ENCODE measurements around the gene CIT.
"Not testable (repeated sequence)": the region's sequence is repeated elsewhere in the genome, so short reads cannot be mapped to it uniquely, and the experiment has no call there.

CIT gene, protein sequence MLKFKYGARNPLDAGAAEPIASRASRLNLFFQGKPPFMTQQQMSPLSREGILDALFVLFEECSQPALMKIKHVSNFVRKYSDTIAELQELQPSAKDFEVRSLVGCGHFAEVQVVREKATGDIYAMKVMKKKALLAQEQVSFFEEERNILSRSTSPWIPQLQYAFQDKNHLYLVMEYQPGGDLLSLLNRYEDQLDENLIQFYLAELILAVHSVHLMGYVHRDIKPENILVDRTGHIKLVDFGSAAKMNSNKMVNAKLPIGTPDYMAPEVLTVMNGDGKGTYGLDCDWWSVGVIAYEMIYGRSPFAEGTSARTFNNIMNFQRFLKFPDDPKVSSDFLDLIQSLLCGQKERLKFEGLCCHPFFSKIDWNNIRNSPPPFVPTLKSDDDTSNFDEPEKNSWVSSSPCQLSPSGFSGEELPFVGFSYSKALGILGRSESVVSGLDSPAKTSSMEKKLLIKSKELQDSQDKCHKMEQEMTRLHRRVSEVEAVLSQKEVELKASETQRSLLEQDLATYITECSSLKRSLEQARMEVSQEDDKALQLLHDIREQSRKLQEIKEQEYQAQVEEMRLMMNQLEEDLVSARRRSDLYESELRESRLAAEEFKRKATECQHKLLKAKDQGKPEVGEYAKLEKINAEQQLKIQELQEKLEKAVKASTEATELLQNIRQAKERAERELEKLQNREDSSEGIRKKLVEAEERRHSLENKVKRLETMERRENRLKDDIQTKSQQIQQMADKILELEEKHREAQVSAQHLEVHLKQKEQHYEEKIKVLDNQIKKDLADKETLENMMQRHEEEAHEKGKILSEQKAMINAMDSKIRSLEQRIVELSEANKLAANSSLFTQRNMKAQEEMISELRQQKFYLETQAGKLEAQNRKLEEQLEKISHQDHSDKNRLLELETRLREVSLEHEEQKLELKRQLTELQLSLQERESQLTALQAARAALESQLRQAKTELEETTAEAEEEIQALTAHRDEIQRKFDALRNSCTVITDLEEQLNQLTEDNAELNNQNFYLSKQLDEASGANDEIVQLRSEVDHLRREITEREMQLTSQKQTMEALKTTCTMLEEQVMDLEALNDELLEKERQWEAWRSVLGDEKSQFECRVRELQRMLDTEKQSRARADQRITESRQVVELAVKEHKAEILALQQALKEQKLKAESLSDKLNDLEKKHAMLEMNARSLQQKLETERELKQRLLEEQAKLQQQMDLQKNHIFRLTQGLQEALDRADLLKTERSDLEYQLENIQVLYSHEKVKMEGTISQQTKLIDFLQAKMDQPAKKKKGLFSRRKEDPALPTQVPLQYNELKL (N-terminal part only)

DNA sequence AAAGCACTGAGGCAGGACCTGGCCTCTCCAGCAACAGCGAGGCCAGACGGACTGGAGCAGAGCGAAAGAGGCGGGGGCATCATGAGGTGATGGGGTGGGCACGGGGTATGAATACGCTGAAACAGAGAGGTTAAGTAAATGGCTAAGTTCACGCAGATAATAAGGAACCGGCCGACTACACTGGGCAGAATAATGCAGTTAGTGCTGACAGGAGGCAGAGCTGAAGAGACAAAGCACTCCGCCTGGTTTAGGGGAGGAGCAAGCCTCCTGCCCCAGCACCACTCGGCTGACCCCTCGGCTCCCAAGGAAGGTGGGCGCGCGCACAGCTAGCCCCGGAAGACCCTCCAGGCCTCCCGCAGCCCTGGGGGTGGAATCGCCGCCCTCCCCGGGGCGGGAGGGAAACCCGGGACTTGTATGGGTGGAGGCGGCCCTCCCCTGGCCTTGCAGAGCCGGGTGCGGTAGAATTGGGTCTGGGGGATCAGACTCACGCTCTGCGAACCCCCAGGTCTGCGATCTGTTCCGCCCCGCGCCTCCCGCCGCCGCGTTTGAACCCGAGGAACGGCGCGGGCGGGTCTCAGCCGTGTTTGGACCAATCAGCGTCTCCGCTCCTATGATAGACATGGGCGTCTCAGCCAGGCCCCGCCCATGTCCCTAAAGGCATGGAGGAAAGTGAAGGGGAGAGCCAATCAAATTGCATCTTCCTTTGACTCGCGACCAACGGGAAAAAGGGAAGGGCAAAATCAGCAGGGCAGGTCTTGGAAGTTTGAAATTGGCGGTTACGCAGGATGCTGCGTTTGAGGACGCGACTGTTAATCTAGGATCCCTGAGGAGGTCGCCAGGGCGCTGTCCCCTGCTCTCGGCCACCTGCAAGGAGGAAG, at the start of gene CIT:
TSS of gene CIT (minus strand) at position 560 of the 878 bp plus-strand sequence. CDS start 1,152 bp downstream, outside the sequence.
- peak; percentile 96 for DNase-seq

DNA sequence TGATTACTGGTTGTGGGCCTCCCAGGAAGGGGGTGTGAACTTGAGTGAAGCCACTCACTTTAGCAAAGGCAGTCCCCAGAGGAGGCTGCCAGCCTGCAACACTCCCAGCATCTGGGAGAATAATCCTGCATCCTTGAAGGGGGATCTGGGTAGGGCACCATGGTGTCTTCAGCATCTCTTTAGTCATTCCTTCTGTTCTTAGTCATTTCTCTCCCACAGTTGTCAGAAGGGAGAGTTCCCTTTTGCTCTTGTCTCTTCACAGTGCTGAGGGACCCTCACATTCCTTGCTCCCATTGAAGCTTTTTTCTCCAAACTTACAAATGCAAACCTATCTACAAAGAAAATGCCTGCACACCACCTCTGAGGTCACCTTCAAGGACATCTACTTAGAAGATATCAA, 48.1 kb upstream of the CIT start:
- no peak for DNase-seq

DNA sequence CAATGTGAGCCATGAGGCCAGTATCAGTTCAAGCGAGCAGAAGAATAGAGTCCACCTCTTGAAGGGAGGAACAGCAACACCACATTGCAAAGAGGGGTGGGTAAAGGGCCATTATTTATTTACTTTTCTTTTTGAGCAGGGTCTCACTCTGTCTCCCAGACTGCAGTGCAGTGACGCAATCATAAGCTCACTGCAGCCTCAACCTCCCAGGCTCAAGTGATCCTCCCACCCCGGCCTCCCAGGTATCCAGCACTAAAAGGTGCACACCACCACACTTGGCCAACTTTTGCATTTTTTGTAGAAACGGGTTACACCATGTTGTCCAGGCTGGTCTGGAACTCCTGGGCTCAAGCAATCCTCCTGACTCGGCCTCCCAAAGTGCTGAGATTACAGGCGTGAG, 42.9 kb upstream of the CIT start:
- DNase-seq = no peak

DNA sequence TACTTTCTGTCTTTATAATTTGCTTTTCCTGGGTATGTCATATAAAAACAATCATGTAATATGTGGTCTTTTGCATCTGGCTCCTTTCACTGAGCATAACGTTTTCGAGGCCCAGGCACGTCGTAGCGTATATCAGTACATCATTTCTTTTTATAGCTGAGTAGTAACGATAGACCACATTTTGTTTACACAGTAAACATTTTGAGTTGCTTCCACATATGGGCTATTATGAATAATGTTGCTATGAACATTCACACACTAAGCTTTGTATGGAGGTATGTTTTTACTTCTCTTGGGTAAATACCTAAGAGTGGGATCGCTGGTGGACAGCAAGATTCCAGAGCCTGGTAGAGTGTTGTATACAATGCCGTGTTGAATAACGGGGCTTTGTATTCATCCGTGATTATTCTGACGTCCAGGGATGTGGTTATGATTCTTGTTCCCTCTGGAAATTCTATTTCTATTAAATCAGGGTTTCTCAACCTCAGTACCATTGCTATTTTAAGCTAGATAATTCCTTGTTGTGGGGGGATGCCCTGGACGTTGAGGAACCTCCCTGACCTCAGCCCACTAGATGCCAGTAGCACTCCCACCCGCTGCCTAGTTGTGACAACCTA, 38.9 kb upstream of the CIT start:
- DNase-seq = no peak

DNA sequence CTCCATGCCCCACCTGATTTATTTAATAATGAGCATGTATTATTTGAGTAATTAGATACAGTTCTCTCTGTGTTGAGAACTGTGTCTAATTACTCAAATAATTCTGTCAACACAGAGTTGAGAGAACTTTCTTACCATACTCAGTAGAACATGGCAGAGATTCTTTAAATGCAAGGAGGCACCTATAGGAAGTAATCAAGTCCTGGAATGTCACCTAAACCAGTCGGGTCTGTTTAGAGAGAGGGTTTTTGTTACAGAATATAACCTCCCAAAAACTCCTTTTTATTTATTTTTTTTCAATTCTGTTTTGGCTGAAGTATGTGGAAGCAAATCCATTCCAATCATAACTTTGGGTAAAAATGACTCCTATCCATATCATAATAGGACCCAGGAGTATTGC, 37.5 kb upstream of the CIT start:
- DNase-seq = no peak

DNA sequence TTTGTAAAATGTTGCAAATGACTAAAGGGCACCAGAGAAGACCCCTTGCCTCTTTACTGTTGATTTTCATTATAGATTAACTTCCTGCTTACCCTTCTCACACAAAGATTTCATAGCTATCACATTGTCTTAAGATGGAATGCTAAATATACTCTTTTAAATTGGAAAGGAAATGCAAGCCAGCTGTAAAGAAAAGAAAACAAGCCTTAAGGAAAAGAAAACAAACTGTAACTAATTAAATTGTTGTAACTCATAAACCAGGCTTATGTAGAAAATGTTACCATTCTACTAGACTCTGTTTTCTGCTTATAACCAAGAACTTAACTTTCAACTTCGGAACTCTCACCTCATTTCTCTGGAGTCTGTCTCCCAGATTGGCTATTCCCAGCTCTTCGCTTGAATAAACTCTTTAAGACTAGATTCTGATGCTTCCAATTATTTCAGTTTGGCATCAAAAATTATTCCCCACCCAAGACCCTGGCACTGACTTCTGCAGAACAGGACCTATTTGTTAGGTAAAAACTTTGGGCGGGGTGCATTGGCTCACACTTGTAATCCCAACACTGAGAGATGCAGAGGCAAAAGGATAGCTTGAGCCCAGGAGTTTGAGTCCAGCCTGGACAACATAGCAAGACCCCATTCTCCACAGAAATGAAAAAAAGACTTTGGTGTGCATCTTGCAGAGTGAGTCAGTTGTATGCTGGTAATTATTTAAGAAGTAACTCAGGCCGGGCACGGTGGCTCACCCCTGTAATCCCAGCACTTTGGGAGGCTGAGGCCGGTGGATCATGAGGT, 36.6 kb upstream of the CIT start:
- no peak for DNase-seq

DNA sequence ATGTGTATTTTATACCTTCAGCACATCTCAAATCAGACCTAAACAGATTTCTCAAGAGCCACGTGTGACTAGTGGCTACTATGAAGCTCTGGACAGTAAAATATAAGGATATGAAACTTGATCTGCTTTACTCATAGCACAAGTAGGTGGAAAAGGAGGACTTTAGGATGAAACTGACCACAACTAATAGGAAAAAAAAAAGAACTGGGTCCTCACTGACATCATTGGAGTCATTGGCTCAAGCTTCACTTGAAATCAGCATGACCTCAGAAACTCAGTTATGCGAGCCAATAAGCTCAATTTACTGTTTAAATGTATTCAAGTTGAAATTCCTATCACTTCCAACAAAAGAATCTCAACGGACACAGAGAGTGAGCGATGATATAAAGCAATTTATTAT, 34.1 kb upstream of the CIT start:
- DNase-seq = no peak

DNA sequence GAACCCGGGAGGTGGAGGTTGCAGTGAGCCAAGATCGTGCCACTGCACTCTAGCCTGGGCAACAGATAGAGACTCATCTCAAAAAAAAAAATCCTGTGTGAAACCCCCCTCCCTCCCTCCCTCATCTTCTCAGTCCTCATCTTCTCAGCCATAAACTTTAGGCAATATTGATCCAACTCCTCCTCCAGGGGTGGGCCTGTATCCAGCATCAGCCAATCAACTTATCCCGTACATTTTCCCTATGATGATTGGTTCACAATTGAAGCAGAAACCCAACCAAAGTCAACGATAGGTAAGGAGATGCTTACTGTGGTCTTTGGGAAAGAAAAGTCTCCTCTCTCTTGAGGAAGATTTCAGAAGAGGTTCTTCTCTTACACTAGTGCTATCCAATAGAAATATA, 33.5 kb upstream of the CIT start:
- no peak for DNase-seq

DNA sequence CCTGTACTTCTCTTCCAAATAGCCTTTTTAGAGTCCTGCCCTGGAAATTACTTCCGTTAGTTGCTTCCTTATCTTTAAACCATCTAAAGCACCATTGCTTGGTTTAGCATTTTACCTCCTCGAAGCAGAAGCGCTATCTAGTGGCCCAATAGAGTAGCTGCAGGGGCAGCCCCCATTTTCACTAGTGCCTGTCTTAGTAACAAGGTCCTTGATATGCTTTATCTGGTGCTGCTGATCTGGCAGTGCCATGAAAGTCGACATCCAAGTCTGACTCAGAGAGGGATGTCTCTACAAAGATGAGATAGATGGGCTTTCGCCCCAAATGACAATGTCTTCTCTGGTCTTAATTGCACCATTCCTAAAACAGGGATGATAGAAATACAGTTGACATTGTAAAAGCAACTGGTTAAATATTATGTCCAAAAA, 25.0 kb upstream of the CIT start:
- peak; percentile 81 for DNase-seq

DNA sequence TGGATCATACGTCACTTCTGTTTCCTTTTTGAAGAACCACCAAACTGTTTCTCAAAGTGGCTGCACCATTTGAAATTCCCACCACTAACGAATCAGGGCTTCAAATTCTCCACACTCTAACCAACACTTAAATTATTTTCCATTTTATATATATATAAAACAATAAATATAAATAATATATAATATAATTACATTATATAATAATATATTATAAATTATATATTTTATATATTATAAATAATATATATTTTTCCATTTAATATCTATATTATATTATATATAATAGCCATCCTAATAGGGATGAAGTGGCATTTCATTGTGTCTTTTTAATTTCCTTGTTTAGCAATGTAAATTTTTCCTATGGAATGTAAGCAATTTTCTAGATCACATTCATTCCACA, 24.6 kb upstream of the CIT start:
- no peak for DNase-seq

DNA sequence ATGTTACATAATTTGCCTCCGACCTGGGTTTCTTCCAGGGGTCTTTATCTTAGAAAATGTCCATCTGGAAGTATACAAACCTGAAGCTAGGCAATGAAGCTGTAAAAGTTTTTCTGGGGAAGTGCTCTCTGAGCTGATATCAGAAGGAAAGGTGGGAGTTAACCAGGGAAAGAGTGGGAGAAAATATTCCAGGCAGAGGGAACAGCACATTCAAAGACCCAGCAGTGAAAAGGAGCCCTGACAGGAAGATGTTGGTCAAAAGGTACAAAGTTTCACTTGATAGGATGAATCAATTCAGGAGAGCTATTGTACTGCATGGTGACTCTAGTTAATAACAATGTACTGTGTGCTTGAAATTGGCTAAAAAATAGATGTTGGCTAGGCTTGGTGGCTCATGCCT, 17.8 kb upstream of the CIT start:
- no peak for DNase-seq

DNA sequence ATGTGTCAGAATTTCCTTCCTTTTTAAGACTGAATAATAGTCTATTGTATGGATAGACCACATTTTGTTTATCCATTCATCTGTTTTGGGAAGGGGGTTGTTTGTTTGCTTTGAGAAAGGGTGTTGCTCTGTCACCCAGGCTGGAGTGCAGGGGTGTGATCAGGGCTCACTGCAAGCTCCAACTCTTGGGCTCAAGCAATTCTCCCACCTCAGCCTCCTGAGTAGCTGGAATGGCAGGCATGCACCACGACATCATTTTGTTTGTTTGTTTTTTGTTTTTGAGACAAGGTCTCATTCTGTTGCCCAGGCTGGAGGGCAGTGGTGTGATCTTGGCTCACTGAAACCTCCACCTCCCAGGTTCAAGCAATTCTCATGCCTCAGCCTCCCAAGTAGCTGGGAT, 15.5 kb upstream of the CIT start:
- not testable (repeated sequence) for DNase-seq

DNA sequence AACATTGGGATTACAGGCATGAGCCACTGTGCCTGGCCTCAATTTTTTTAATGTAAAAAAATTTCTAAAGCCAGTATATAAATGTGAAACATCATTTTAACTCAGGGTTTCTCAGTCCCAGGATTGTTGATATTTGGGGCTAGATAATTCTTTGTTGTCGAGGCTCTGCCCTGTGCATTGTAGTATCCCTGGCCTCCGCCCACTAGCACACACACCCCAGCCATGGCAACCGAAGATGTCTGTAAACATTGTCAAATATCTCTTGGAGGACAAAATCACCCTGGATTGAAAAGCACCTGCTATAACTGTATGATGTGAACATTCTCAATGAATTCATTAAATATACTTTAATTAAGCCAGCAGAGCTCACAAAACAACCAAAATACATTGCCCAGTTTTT, 8.4 kb upstream of the CIT start:
- no peak for DNase-seq

DNA sequence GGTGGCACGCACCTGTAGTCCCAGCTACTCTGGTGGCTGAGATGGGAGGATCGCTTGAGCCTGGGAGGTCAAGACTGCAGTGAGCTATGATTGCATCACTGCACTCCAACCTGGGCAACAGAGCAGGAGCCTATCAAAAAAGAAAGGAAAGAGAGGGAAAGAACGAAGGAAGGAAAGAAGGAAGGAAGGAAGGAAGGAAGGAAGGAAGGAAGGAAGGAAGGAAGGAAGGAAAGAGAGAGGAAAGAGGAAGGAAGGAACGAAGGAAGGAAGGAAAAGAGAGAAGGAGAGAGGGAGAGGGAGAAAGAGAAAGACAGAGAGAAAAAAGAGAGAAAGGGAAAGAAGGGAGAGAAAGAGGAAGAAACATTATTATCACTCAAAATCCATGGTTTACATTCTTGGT, 6.7 kb upstream of the CIT start:
- DNase-seq = not testable (repeated sequence)

DNA sequence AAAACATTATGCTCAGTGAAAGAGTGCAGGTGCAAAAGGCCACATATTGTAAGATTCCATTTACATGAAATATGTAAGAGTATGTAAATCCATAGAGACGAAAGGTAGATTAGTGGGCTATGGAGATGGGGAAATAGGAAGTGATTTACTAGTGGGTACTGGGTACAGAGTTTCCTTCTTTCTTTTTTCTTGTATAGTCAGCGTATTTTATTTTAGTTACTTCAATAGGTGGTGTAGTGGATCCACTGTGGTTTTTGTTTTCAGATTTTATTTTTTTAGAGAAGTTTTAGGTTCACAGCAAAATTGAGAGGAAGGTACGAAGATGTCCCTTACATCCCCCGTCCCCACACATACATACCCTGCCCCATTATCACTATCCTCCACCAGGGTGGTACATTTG, 6.1 kb upstream of the CIT start:
- DNase-seq = no peak

DNA sequence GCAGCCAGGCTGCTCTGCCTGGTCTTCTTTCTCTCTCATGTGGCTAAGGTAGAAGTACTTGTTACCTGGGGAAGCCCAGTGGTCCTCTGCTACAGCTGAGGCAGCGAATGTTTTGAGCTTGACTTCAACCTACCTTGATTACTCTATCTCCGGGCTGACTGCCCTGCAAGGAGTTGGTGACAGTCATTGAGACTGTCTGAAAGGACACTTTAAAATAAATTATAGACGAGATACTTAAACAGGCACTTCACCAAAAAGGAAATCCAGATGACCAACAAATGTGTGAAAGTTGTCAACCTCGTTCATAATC, 474 bp upstream of the CIT start:
- DNase-seq = no peak

DNA sequence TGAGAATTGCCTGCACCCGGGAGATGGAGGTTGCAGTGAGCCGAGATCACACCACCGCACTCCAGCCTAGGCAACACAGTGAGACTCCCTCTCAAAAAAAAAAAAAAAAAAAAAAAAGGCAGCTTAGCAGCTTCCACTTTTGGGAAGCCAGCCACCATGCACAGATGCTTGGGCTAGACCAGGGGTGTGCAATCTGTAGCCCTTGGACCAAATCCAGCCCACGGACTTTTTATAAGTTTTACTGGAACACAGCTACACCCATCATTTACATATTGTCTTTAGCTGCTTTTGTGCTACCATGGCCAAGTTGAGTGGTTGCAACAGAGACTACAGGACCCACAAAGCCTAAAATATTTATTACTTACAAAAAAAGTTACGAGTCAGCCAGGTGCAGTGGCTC, 6.7 kb downstream of the CIT start:
- no peak for DNase-seq

DNA sequence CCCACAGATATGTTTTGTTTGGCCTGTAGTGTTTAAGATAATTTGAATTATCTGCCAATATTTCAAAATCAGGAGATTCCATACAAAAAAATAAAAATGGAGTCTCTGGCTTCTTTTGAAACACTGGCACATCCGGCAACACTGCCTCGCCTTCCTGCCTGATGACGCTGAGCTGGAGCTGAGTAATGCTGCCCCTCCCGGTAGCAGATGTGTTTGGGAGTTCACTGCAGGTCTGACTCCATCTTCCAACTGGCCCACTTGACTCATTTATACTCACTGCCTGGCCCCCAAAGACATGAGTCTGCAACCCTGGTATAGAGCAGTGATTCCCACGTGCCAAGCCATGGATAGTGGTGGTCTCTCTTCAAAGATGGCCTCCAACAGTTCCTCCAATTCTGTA, 7.4 kb downstream of the CIT start:
- DNase-seq = no peak

DNA sequence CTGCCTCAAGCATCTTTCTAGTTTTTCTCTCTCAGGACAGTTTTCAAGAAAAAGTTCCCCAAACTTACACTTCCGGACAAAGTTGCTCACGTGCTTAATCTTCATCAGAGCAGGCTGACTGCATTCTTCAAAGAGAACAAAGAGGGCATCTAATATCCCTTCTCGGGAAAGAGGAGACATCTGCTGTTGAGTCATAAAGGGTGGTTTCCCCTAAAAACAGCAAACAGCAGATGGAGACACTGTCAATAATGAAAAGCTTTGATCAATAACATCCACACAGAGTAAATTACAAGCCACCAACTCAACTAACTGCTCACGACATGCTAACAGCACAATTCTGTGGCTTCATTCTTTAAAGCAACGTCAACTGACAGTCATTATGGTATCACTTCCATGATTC, 8.1 kb downstream of the CIT start:
- no peak for DNase-seq

DNA sequence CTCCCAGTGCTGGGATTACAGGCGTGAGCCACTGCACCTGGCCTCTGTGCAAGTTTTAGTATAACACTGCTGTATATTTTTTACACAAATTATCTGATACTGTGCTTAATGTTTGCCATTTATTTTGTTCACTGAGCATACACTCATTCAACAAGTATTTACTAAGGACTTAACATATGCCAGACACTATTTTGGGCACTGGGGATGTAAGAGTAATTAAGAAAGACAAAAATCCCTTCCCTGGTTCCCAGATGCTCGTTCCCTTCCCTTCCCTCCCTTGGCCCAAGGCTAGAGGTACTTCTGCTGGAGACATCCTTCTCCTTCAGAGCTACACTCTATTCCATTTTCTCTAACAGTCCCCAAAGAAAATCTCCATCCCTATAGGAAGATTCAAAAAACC, 12.5 kb downstream of the CIT start:
- DNase-seq = no peak

DNA sequence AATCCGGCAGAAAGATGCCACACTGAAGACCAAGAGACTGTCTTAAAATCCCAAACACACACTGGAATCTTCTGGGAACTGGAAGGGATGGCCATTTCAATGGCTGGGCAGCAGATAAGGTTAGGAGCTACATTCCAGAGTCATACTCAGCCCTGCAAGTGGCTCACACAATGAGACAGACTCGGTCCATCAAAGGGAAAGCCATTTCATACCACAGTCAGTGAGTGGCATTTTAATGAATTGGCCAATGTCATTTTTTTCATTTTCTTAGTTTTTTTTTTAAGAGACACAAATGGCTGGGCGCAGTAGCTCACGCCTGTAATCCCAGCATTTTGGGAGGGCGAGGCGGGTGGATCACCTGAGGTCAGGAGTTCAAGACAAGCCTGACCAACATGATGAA, 17.9 kb downstream of the CIT start:
- no peak for DNase-seq

Data from DMS79 treated with DMSO at 0.1 percent for 48 hours (cell line).